ENCODE data around the gene CARS1. TPM values are rescaled to one million over a fixed set of nuclear protein-coding genes. Genes with fewer than 3 reads are reported as not detected.

CARS1 gene
- total RNA-seq, 1 donor from 2014 or later = 134 TPM

DNA sequence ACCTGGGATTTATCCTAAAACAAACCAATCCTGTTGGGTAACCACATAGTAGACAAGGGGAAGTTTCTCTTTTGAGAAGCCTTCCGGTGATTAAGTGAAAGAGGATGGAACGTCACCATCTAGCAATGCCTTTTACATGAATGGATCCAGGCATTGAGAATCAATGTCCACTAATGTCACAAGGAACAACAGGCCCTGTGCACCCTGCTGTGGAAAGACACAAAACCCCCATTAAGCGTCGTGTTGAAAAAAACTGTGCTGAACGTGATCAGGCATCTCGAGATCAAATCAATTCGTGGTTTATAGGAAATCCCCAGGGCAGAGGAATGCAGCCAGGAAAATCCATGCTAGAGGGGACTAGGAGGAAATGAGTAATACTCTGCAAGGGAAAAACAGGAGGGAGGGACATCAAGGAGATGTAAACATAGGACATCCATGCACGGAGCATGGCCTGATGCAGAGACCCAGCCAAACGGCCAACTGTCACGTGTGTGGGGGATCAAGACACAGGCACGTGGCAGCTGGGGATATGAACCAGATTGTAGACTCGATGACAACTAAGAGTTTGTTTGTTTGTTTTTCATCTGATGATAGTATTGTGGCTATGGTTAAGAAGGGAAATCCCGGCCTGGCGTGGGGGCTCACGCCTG, 38.6 kb upstream of the CARS1 start:
- peaks cover 17% of the 10 kb centered on the region for H3K36me3 Mint-ChIP-seq (ENCODE audit: unreplicated experiment)
- H3K9me3 Mint-ChIP-seq (ENCODE audit: unreplicated experiment) = no peaks in the 10 kb centered on the region
- no peak for DNase-seq (ENCODE audit: extremely low spot score, unreplicated experiment)
- H3K27ac Mint-ChIP-seq (ENCODE audit: unreplicated experiment) = peak overlapping the region; percentile 83
- H3K4me3 Mint-ChIP-seq (ENCODE audit: unreplicated experiment) = no peak overlapping the region
- H3K4me1 Mint-ChIP-seq (ENCODE audit: unreplicated experiment) = peaks cover 26% of the 10 kb centered on the region
- no peaks in the 10 kb centered on the region for H3K27me3 Mint-ChIP-seq (ENCODE audit: unreplicated experiment)
- TF ChIP-seq, protein P1, sequence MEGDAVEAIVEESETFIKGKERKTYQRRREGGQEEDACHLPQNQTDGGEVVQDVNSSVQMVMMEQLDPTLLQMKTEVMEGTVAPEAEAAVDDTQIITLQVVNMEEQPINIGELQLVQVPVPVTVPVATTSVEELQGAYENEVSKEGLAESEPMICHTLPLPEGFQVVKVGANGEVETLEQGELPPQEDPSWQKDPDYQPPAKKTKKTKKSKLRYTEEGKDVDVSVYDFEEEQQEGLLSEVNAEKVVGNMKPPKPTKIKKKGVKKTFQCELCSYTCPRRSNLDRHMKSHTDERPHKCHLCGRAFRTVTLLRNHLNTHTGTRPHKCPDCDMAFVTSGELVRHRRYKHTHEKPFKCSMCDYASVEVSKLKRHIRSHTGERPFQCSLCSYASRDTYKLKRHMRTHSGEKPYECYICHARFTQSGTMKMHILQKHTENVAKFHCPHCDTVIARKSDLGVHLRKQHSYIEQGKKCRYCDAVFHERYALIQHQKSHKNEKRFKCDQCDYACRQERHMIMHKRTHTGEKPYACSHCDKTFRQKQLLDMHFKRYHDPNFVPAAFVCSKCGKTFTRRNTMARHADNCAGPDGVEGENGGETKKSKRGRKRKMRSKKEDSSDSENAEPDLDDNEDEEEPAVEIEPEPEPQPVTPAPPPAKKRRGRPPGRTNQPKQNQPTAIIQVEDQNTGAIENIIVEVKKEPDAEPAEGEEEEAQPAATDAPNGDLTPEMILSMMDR (IDR thresholded peaks at IDR 0.05) = no peak

DNA sequence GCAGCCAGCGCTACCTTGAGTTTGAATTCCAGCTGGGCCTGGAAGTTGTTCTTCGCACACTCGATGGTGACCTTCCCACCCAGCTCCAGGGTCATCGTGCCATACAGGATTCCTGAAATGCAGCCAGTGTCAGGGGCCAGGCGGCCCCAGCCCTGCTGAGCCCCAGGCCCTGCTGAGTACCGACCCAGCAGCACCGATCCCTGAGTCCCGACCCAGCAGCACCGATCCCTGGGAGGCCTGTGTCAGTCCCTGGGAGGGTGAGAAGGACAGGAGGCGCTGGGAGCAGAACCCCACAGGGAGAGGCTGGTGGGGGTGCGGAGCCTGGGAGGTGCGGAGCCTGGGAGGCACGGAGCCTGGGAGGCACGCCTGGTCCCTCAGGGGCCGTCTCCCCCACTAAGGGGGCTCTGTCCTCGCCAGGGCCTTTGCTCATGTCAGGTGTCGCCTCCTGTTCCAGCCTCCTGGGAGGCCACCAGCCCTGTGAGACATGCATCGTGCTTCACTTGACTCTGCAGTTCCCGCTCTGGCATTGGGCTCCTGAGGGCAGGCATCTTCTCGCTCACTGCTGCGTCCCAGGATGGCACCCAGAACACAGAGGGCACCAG, 37.1 kb upstream of the CARS1 start:
- Mint-ChIP-seq H3K4me3 (ENCODE audit: unreplicated experiment) (no peak overlapping the region), H3K27me3 (ENCODE audit: unreplicated experiment) (no peaks in the 10 kb centered on the region), H3K4me1 (ENCODE audit: unreplicated experiment) (peaks cover 26% of the 10 kb centered on the region), H3K36me3 (ENCODE audit: unreplicated experiment) (peaks cover 15% of the 10 kb centered on the region), H3K27ac (ENCODE audit: unreplicated experiment) (no peak overlapping the region), H3K9me3 (ENCODE audit: unreplicated experiment) (no peaks in the 10 kb centered on the region)
- TF ChIP-seq, protein P1 (IDR thresholded peaks at IDR 0.05) = no peak
- no peak for DNase-seq (ENCODE audit: extremely low spot score, unreplicated experiment)

DNA sequence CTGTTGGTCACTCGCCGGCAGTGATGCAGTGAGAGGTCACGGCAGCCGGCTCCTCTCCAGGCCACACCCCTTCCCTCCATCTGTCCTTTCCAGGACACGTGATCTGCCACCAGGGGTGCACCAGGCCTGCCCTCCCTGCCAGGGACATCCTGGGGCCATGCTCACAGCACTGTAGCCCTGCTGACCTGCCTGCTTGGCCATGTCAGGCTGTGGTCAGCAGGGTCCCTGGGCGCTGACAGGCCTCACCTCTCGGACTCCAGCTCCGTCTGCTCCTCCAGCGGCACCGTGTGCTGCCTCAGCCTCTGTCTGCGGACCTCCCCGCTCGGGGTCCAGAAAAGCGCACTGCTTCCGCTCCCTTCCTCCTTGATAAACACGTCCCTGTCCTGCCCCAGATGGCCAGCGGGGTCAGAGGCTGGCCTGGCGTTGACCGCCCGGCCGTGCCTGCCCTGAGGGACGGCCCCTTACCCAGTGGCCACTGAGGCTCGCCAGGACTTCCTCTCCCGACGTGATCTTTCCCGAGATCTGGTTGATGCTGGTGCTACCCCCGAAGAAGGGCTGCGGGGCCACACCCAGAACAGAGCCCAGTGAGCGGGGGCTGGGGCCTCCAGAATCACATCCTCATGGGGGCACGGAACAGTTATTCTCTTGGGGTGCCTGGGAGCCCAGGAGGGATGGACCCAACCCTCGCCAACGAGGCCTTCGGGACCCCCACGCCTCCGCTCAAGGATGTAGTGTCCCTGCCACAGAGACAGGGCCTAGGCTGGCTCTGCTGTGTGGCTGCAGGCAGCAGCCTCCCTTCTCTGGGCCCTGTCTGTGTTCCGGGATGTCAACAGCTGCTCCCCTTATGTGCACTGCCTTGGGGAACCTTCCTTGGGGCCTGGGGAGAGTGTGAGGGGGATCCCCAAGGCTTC, 36.3 kb upstream of the CARS1 start:
- Mint-ChIP-seq H3K36me3 (ENCODE audit: unreplicated experiment) (peaks cover 12% of the 10 kb centered on the region), H3K27ac (ENCODE audit: unreplicated experiment) (no peak overlapping the region), H3K27me3 (ENCODE audit: unreplicated experiment) (no peaks in the 10 kb centered on the region), H3K9me3 (ENCODE audit: unreplicated experiment) (no peaks in the 10 kb centered on the region), H3K4me1 (ENCODE audit: unreplicated experiment) (peaks cover 29% of the 10 kb centered on the region), H3K4me3 (ENCODE audit: unreplicated experiment) (no peak overlapping the region)
- TF ChIP-seq, protein P1 (IDR thresholded peaks at IDR 0.05) = no peak
- DNase-seq (ENCODE audit: extremely low spot score, unreplicated experiment) = no peak

DNA sequence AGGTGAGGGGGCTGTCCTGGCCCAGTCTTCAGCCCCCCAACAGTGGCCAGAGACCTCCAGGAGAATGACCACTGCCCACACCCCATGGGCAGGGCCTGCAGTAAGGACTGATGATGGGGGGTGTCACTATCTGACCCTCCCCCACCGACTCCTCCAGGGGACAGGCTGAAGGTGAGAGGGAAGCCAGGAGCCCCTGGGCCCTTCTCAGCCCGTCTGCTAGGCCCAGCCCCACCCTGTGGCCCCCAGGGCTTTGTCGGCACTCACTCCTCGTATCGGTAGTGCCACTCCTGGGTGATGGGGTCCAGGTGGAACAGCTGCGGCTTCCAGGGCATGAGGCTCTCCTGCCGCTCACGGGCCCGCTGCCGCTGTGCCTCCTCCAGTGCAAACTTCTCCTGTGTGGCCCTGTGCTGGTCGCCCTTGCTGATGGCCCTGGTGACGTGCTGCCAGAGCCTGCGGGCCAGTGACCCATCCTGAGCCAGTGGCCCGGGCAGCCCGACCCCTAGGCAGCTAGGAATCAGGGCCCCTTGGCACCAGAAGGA, 35.4 kb upstream of the CARS1 start:
- TF ChIP-seq, protein P1 (IDR thresholded peaks at IDR 0.05) = no peak
- H3K9me3 Mint-ChIP-seq (ENCODE audit: unreplicated experiment) = no peaks in the 10 kb centered on the region
- no peak for DNase-seq (ENCODE audit: extremely low spot score, unreplicated experiment)

More for the DNA sequence above, 35.4 kb upstream of the CARS1 start:
- peaks cover 35% of the 10 kb centered on the region for H3K4me1 Mint-ChIP-seq (ENCODE audit: unreplicated experiment)
- no peak overlapping the region for H3K27ac Mint-ChIP-seq (ENCODE audit: unreplicated experiment)
- H3K4me3 Mint-ChIP-seq (ENCODE audit: unreplicated experiment) = no peak overlapping the region
- H3K27me3 Mint-ChIP-seq (ENCODE audit: unreplicated experiment) = no peaks in the 10 kb centered on the region
- peaks cover 12% of the 10 kb centered on the region for H3K36me3 Mint-ChIP-seq (ENCODE audit: unreplicated experiment)

Measured in osteocyte (in vitro differentiated cells).